Pons (tissue), 1 donor: ENCODE results near the gene DPCD.
"Not testable (repeated sequence)": the region's sequence is repeated elsewhere in the genome, so short reads cannot be mapped to it uniquely, and the experiment has no call there.

Experiments used
- DNase-seq: peaks from one replicate; pipeline ENCODE4 v3.0.0-alpha.2; 2016; ENCODE audit warnings: low spot score

DPCD gene

DNA sequence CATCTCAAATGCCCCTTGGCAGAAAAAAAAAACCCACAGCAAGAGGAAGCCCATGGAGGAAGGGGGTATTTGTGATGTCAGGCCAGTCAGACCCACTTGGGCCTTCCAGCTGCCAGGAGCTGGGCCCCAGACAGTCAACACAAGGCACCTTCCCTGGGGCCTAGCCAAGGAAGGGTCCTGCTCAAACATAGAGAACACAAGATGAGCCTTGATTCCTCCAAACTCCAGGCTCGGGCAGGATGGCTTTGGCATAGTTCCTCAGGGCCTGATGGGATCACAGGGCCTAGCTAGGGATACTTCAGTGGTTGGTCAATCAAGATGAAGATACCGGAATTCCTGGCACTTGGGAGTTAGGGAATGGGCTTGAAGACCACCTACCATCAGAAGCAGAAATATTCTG is 30.8 kb downstream of the DPCD start:
- no peak for DNase-seq

GRCh38 chr10:101619983-101620382 is 31.9 kb downstream of the DPCD start:
- DNase-seq = no peak

DNA sequence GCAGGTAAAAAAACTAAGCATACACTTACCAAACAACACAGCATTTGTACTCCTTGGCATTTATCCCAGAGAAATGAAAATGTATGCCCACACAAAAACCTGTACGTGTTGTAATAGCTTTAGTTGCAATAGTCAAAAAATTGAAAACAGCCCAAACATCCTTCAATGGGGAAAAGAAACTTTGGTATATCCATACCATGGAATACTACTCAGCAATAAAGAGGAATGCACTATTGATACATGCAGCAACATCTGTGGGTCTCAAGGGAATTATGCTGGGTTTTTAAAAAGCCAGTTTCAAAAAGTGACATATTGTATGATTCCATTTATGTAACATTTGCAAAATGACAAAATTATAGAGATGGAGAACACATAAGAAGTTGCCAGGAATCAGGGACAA is 35.4 kb downstream of the DPCD start:
- DNase-seq = no peak

DNA sequence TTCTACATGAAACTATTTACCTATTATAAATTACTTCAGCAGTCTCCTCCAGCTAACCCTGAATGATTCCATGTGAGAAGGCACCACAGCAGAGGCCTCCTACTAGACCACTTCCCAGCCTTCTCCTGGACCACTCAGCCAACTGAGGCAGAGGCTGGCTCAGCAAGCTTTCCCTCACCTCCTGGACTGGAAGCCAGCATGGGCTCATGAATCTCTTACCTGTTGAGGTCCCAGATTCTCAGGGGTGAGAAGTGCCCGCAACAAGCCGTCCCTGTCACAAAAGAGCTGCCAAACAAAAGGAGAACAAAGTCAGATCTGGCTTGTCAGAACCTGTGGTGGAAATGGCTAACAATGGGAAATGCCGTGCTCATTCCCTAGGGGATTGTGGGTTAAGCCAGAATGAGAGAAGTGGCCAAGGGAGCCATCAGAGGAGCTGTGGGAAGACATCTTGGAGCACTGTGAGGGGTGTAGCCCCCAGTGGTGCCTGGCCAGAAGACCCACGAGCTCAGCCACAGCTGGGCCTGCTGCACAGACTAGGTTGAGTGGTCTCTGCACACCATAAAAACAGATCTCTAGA is 36.5 kb downstream of the DPCD start:
- no peak for DNase-seq

- DNase-seq = no peak
These were observed 37.8 kb downstream of the DPCD start for GRCh38 chr10:101625821-101626412.

DNA sequence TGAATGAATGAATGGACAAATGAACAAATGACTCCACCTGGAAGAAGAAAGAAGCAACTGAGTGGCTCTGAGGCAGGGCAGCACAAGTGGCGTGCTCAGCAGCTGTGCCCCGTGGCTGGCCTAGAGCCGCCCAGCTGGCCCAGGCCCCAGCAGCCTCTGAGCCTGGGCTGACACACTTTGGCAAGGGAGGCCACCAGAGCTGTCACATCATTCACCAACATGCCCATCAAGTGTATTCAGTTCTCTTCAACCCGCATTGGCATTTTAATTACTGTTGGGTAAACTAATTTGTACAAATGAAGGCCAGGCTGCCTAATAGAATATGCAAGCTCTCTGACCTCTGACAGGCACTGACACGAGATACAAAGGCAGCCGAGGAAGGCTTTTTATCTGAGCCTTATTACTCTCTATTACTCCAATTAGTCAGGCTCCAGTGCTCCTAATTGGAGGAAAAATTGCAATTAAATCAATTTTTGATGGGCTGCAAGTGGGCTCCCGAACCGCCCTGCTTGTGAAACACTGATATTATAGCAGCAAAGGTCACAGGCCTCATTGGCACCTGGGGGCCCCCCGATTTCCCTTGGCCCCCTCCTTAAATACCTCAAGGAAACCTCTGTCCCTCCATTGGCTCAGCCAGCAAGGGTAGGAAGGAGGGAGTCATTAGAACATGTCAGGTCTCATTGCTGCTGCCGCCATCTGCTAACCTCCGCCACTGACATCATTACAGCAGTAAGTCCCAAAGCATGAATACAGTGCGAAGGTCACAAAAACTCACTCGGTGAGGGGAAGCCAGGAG is 41.9 kb downstream of the DPCD start:
- DNase-seq = peak; percentile 66

DNA sequence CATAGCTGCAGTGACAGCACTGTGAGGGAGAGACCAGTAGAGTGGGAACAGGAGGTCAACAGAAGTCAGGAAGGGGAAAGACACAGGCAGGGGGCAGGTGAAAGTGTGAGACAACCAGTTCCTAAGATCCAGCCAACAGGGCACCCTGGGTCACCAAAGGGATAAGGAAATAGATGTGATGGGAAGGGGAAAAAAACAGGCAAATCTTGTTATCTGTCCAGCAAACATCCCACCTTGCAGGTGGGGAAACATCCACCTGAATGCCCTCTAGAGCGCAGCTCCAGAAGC is 42.5 kb downstream of the DPCD start:
- DNase-seq = no peak

- no peak for DNase-seq
These were observed 43.8 kb downstream of the DPCD start for GRCh38 chr10:101631821-101632475.

GRCh38 chr10:101633510-101633909 is 45.4 kb downstream of the DPCD start:
- DNase-seq = not testable (repeated sequence)

DNA sequence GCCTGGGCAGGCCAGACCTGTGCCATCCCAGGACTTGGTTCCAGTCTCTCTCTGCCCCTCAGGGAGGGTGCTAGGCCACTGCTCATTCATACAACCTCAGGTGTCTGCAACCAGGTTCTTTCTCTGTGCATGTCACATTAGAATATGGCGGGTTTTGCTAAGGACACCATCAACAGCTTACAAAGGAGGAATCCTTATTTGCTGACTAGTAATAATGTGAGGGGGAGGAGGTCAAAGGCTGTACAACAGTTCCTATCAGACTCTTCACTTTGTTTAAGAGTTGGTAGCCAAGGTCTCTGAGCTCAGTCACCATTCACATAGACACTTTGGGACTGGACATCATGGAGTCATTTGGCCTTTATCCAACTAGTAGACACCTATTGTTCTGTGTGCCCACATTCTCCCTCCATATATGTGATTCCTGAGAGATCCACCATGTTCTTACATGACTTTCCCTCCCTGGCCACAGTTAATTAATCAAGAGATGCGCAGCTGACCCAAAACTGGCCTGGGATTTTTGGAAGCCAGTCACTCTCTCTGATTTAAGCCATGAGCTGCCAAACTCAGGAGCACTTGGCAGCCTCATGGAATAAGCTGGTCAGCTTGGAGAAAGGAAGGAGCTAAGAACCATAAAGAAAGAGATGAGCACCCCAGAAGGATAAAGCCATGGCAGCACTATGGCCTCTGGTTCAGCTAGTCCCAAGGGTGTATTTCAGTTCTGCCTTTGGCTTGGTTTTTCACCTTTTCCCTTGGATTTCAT is 51.2 kb downstream of the DPCD start:
- no peak for DNase-seq

DNA sequence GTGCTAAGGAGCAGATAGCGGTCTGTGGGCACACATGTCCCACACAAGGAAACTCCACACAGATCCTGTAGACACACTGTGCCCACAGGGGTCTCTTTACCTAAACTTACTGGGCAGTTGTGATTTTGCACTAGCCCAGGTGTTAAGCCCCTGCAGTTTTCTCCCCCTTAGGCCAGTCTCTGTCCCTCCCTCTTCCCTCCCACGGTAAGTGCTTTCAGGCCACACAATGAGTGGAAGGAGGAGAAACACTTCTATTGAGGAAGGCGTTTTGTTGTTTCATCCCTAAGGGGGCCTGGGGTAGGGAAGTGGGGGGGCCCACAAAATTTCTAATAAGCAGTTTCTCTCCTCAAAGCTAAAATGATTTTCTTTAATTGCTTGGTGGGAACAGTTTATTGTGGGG is 55.4 kb downstream of the DPCD start:
- no peak for DNase-seq

GRCh38 chr10:101644002-101644401 is 55.9 kb downstream of the DPCD start:
- no peak for DNase-seq

- DNase-seq = no peak
These were observed 57.5 kb downstream of the DPCD start for GRCh38 chr10:101645659-101646058.

GRCh38 chr10:101646364-101646763 is 58.2 kb downstream of the DPCD start:
- DNase-seq = peak; percentile 65

DNA sequence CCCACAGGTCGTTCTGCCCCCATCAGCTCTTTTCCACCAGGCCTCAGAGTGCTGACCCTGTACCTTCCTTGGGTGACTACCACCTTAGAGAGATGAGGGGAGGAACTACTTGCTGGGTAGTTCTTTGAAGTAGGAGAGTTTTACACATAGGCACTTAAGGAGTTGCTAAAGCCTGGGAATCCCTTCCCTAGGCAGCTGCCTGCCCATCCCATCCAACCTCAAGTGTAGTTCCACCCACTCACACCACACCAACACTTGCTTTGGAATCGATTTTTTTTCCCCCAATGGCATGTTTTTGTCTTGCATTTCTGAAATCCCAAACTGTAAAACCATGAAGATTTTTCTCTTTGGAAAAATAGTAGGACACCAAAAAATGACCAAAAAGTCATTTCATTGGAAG is 59.1 kb downstream of the DPCD start:
- no peak for DNase-seq

- DNase-seq = no peak
These were observed 61.5 kb downstream of the DPCD start for GRCh38 chr10:101649525-101650085.

DNA sequence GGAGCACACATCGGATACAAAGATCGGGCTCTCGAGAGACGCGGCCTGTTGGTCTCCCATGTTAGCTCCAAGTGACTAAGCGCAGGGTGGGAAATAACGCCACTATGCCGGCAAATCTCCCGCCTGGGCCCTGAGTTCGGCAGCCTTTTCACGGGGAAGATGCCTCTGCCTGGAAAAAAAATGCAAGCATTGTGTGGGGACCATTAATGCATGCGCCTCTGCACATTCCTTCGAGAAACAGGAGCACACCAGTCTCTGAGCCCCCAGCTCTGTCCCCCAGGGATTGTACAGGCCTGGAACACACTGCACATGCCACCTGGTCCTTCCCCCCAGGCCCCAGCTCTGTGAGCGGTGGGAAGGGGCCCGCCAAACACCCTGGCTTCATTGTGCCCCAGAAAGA is 62.7 kb downstream of the DPCD start:
- no peak for DNase-seq

GRCh38 chr10:101651336-101651735 is 63.2 kb downstream of the DPCD start:
- no peak for DNase-seq

GRCh38 chr10:101653536-101653935 is 65.4 kb downstream of the DPCD start:
- DNase-seq = peak; percentile 53

GRCh38 chr10:101655570-101655969 is 67.4 kb downstream of the DPCD start:
- DNase-seq = no peak

DNA sequence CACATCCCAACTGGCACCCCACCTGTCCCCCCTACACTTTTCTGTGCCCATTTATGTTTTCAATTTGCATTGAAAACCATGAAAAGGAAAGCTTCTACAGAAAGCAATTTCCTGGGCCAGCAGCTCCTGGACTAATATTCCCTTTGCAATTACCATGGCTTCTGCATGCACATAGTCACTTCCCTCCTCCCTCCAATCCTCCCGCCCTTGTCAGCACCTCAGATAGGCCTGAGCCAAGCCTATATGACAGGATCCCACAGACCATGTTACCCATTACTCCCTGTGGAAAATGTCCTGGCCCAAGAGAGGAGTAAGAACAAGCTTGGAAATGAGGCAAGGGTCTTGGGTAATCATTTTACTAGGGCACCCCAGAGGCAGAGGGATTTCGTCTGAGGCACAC is 68.8 kb downstream of the DPCD start:
- no peak for DNase-seq

DNA sequence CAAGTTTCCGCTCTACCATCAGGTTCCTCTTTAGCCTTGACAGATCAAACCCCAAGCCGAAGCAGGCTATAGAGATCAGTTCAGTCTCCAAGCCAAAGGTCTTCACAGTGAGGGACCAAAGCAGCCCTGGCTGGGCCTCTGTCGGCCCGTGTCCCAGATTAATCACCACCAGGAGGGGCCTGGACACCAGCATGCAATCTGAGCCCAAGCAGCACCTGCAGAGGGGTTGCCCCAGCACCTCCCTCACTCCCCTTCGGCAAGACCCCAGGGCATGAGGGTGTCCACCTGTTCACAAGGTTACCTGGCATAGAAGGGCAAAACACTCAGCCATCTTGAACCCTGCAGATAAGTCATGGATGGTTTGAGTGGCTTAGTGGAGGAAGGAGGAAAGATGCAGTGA is 70.9 kb downstream of the DPCD start:
- no peak for DNase-seq
